ENCODE measurements around the gene HORMAD2. TPM values are rescaled to one million over a fixed set of nuclear protein-coding genes. Genes with fewer than 3 reads are reported as not detected.

HORMAD2 gene
- total RNA-seq, 4 donors from 2014 or later: not detected

- Histone ChIP-seq H3K9me3 (no peaks in the 10 kb centered on the region), H3K36me3 (no peaks in the 10 kb centered on the region), H3K27me3 (peaks cover 12% of the 10 kb centered on the region), H3K4me3 (no peak overlapping the region), H3K4me1 (no peaks in the 10 kb centered on the region), H3K27ac (no peak overlapping the region)
- WGBS, 2 donors (ENCODE audit: low coverage in 1 of 2): 18 to 29% methylated on average over 6 of the region's 6 CpGs
- TF ChIP-seq POLR2A (IDR thresholded peaks at IDR 0.05): no peak
- ATAC-seq: no peak
These were observed 41.7 kb downstream of the HORMAD2 start for GRCh38 chr22:30121960-30122359.

DNA sequence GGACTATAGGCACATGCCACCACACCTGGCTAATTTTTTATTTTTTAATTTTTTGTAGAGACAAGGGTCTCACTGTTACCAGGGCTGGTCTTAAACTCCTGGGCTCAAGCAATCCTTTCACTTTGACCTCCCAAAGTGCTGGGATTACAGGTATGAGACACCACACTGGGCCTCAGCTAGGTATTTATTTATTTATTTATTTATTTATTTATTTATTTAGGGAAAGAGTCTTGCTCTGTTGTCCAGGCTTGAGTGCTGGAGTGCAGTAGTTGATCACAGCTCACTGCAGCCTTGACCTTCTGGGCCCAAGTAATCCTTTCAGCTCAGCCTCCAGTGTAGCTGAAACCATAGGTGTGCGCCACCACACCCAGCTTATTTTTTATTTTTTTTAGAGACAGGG lies 43.2 kb downstream of the HORMAD2 start:
- H3K4me1 ChIP-seq: no peaks in the 10 kb centered on the region
- 100% methylated on average over 1 of the region's 1 CpG for WGBS, 2 donors (ENCODE audit: low coverage in 1 of 2)
- no peak overlapping the region for H3K27ac ChIP-seq
- no peak for TF ChIP-seq POLR2AphosphoS5 (IDR thresholded peaks at IDR 0.05)
- TF ChIP-seq EP300 (IDR thresholded peaks at IDR 0.05): no peak
- TF ChIP-seq POLR2A (IDR thresholded peaks at IDR 0.05): no peak
- TF ChIP-seq CTCF (IDR thresholded peaks at IDR 0.05): no peak
- peaks cover 22% of the 10 kb centered on the region for H3K27me3 ChIP-seq
- ATAC-seq: no peak
- H3K36me3 ChIP-seq: no peaks in the 10 kb centered on the region
- no peaks in the 10 kb centered on the region for H3K9me3 ChIP-seq
- no peak overlapping the region for H3K4me3 ChIP-seq

- TF ChIP-seq EP300 (IDR thresholded peaks at IDR 0.05) (no peak), CTCF (IDR thresholded peaks at IDR 0.05) (no peak), POLR2A (IDR thresholded peaks at IDR 0.05) (no peak), POLR2AphosphoS5 (IDR thresholded peaks at IDR 0.05) (no peak)
- H3K36me3 ChIP-seq: no peaks in the 10 kb centered on the region
- H3K4me3 ChIP-seq: no peak overlapping the region
- no peak overlapping the region for H3K27ac ChIP-seq
- 86% methylated on average over 1 of the region's 1 CpG; no CpG with 5 or more reads in 1 of the 2 donors for WGBS, 2 donors (ENCODE audit: low coverage in 1 of 2)
- no peaks in the 10 kb centered on the region for H3K4me1 ChIP-seq
- ATAC-seq: no peak
- peaks cover 27% of the 10 kb centered on the region for H3K27me3 ChIP-seq
- H3K9me3 ChIP-seq: no peaks in the 10 kb centered on the region
These were observed 47.5 kb downstream of the HORMAD2 start for GRCh38 chr22:30127749-30128166.

GRCh38 chr22:30128511-30128910 lies 48.2 kb downstream of the HORMAD2 start:
- no peak overlapping the region for H3K4me3 ChIP-seq
- WGBS, 2 donors (ENCODE audit: low coverage in 1 of 2): 48 to 78% methylated on average over 2 of the region's 2 CpGs
- H3K4me1 ChIP-seq: no peaks in the 10 kb centered on the region
- peaks cover 23% of the 10 kb centered on the region for H3K27me3 ChIP-seq
- no peaks in the 10 kb centered on the region for H3K36me3 ChIP-seq
- H3K27ac ChIP-seq: no peak overlapping the region
- ATAC-seq: no peak
- no peaks in the 10 kb centered on the region for H3K9me3 ChIP-seq
- TF ChIP-seq POLR2AphosphoS5 (IDR thresholded peaks at IDR 0.05) (no peak), EP300 (IDR thresholded peaks at IDR 0.05) (no peak), CTCF (IDR thresholded peaks at IDR 0.05) (no peak), POLR2A (IDR thresholded peaks at IDR 0.05) (no peak)

DNA sequence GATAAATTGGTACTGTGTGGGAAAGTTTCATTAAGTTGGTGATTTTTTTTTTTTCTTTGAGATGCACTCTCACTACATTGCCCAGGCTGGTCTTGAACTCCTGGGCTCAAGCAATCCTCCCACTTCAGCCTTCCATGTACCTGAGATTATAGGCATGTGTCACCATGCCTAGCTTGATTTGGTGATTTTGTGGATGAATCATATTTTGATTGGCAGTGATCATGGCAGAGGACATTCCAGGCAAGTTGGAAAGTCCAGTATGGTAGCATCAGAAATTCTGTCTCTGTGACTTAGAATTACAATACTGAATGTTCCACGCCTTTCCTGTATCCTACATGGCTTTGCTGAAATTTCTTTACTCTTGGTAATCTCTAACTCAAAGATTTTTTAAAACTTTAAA lies 49.4 kb downstream of the HORMAD2 start:
- Histone ChIP-seq H3K36me3 (no peaks in the 10 kb centered on the region), H3K9me3 (no peaks in the 10 kb centered on the region), H3K4me3 (no peak overlapping the region), H3K4me1 (no peaks in the 10 kb centered on the region), H3K27ac (no peak overlapping the region), H3K27me3 (peaks cover 20% of the 10 kb centered on the region)
- TF ChIP-seq POLR2AphosphoS5 (IDR thresholded peaks at IDR 0.05) (no peak), CTCF (IDR thresholded peaks at IDR 0.05) (no peak), POLR2A (IDR thresholded peaks at IDR 0.05) (no peak), EP300 (IDR thresholded peaks at IDR 0.05) (no peak)
- 100% methylated on average over 1 of the region's 1 CpG for WGBS, 2 donors (ENCODE audit: low coverage in 1 of 2)
- no peak for ATAC-seq
